ENCODE measurements around the gene CIRBP. TPM values are rescaled to one million over a fixed set of nuclear protein-coding genes. Genes with fewer than 3 reads are reported as not detected.

CIRBP gene
- total RNA-seq, 1 experiment from 2014 or later = 263 TPM

DNA sequence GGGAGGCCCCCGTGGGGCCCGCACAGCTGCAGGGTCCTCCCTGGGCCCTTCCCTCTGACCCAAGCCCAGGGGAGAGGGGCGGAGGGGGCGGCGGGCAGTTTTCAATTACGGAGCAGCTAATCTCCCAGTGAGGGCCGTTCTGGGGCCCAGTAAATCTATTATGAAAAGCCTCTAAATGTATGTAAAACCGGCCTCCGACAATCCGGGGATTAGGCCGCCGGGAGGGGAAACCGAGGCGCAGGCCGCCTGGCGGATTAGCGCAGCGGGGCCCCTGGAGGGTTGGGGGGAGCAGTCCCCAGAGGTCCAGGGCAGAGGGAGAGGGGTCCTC, 41.7 kb downstream of the CIRBP start:
- no peak overlapping the region for H3K56ac ChIP-seq (ENCODE audit: insufficient read length, low read depth, low read length)
- H3K4me1 ChIP-seq (ENCODE audit: insufficient read depth, low read length) = no peaks in the 10 kb centered on the region
- no peaks in the 10 kb centered on the region for H3K27me3 ChIP-seq (ENCODE audit: insufficient read depth, low read length)
- no peaks in the 10 kb centered on the region for H3K79me2 ChIP-seq (ENCODE audit: insufficient read depth, low read length)
- Mint-ChIP-seq H3K27ac (no peak overlapping the region), H3K27me3 (ENCODE audit: low read depth) (peaks cover 7% of the 10 kb centered on the region; the same call in 1 of the 2 replicates), H3K9me3 (no peaks in the 10 kb centered on the region), H3K4me3 (no peak overlapping the region), H3K4me1 (peaks cover 0 to 15% of the 10 kb centered on the region in 2 experiments; a peak in 2 of 4 replicates), H3K36me3 (ENCODE audit: insufficient read depth in 1 of 3, low read depth in 3 of 3) (no peaks in the 10 kb centered on the region)
- no peak overlapping the region for H2BK120ac ChIP-seq (ENCODE audit: low read depth, low read length, poor library complexity, severe bottlenecking)
- no peak overlapping the region for H3K4me2 ChIP-seq (ENCODE audit: insufficient read depth, insufficient read length, low read length)
- H3K27ac ChIP-seq (ENCODE audit: insufficient read length, low read depth, low read length) = no peak overlapping the region
- H2BK5ac ChIP-seq (ENCODE audit: insufficient read length, low read length) = no peak overlapping the region
- H3K23ac ChIP-seq (ENCODE audit: insufficient read length, low read depth, low read length) = no peak overlapping the region
- TF ChIP-seq, protein P1, sequence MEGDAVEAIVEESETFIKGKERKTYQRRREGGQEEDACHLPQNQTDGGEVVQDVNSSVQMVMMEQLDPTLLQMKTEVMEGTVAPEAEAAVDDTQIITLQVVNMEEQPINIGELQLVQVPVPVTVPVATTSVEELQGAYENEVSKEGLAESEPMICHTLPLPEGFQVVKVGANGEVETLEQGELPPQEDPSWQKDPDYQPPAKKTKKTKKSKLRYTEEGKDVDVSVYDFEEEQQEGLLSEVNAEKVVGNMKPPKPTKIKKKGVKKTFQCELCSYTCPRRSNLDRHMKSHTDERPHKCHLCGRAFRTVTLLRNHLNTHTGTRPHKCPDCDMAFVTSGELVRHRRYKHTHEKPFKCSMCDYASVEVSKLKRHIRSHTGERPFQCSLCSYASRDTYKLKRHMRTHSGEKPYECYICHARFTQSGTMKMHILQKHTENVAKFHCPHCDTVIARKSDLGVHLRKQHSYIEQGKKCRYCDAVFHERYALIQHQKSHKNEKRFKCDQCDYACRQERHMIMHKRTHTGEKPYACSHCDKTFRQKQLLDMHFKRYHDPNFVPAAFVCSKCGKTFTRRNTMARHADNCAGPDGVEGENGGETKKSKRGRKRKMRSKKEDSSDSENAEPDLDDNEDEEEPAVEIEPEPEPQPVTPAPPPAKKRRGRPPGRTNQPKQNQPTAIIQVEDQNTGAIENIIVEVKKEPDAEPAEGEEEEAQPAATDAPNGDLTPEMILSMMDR (conservative IDR thresholded peaks at IDR 0.05) = no peak
- peaks cover 5% of the 10 kb centered on the region for H3K23me2 ChIP-seq (ENCODE audit: insufficient read length, low read depth, low read length, poor library complexity, severe bottlenecking)
- no peak overlapping the region for H3K14ac ChIP-seq (ENCODE audit: insufficient read depth, low read length)
- H2AFZ ChIP-seq (ENCODE audit: low read length) = no peak overlapping the region
- H3T11ph ChIP-seq (ENCODE audit: low read length) = no peak overlapping the region
- H3K18ac ChIP-seq (ENCODE audit: insufficient read length, low read depth, low read length) = no peak overlapping the region
- H2BK15ac ChIP-seq (ENCODE audit: low read depth, low read length) = no peak overlapping the region
- no peak overlapping the region for H4K8ac ChIP-seq (replicated peaks; ENCODE audit: insufficient read length, low read depth, low read length)
- H2AK5ac ChIP-seq (ENCODE audit: insufficient read length, low read length) = no peak overlapping the region
- H3K4ac ChIP-seq (ENCODE audit: low read depth, low read length) = no peak overlapping the region
- no peaks in the 10 kb centered on the region for H4K20me1 ChIP-seq (ENCODE audit: control insufficient read depth, insufficient read depth, insufficient read length)
- no peak overlapping the region for H3K9ac ChIP-seq (ENCODE audit: extremely low read depth, insufficient read length, low read length)
- no peaks in the 10 kb centered on the region for H3K79me1 ChIP-seq (ENCODE audit: insufficient read depth, low read depth, low read length, poor library complexity, severe bottlenecking)
- H2BK12ac ChIP-seq (ENCODE audit: insufficient read length, low read depth, low read length) = no peak overlapping the region
- no peaks in the 10 kb centered on the region for H3K9me3 ChIP-seq (ENCODE audit: control insufficient read depth, low read depth, low read length)
- H2BK20ac ChIP-seq (ENCODE audit: low read depth, low read length, poor library complexity, severe bottlenecking) = no peak overlapping the region
- WGBS (ENCODE audit: extremely low coverage, insufficient read length, low lambda C conversion rate) = no CpG with 5 or more reads among the region's 18 CpGs
- DNase-seq = no peak
- no peak overlapping the region for H4K5ac ChIP-seq (ENCODE audit: insufficient read length, low read depth, low read length)
- no peak overlapping the region for H4K91ac ChIP-seq (ENCODE audit: insufficient read length, low read depth, low read length)
